Endodermal cell (in vitro differentiated cells): ENCODE measurements around the gene STX12. TPM values are rescaled to one million over a fixed set of nuclear protein-coding genes. Genes with fewer than 3 reads are reported as not detected.

Experiments
- DNase-seq: peaks from one replicate; pipeline ENCODE4 v3.0.0-alpha.2; 2017
- H3K27ac ChIP-seq: 2 replicates; pipeline ENCODE4 v1.5.1; 2013; ENCODE audit warnings: mild to moderate bottlenecking, low read depth, low read length, moderate library complexity
- H3K27me3 ChIP-seq: 2 replicates; pipeline ENCODE4 v1.6.1; 2013; ENCODE audit warnings: mild to moderate bottlenecking, low read length, moderate library complexity; ENCODE audit not compliant: insufficient read depth, control insufficient read depth, poor library complexity, severe bottlenecking
- H3K36me3 ChIP-seq: 2 replicates; pipeline ENCODE4 v1.7.0; 2013; ENCODE audit warnings: mild to moderate bottlenecking, low read length, moderate library complexity; ENCODE audit not compliant: control insufficient read depth, insufficient read depth
- H3K4me1 ChIP-seq: one replicate; pipeline ENCODE4 v1.7.0; 2013; ENCODE audit warnings: low read length; ENCODE audit not compliant: control insufficient read depth, insufficient read depth
- H3K4me3 ChIP-seq: 2 replicates; pipeline ENCODE4 v1.5.1; 2013; ENCODE audit warnings: mild to moderate bottlenecking, low read length, moderate library complexity
- H3K9ac ChIP-seq: 2 replicates; pipeline ENCODE4 v1.6.1; 2013; ENCODE audit warnings: mild to moderate bottlenecking, low read length, moderate library complexity; ENCODE audit not compliant: poor library complexity, severe bottlenecking; ENCODE audit errors: extremely low read depth
- H3K9me3 ChIP-seq: 2 replicates; pipeline ENCODE4 v1.6.1; 2013; ENCODE audit warnings: mild to moderate bottlenecking, low read length, moderate library complexity; ENCODE audit not compliant: control insufficient read depth
- H3K27ac Mint-ChIP-seq: 2 replicates; pipeline ENCODE4 v1.8.0; 2020; ENCODE audit warnings: mixed read lengths
- H3K27me3 Mint-ChIP-seq: 2 replicates; pipeline ENCODE4 v1.8.0; 2021; ENCODE audit warnings: mild to moderate bottlenecking, mixed read lengths; ENCODE audit not compliant: insufficient read depth
- H3K36me3 Mint-ChIP-seq: 2 replicates; pipeline ENCODE4 v1.8.0; 2020; ENCODE audit warnings: low read depth, mixed read lengths
- H3K4me1 Mint-ChIP-seq: 2 replicates; pipeline ENCODE4 v1.8.0; 2020; ENCODE audit warnings: mixed read lengths
- H3K4me3 Mint-ChIP-seq: 2 replicates; pipeline ENCODE4 v1.8.0; 2020; ENCODE audit warnings: mild to moderate bottlenecking, moderate library complexity, mixed read lengths
- H3K9me3 Mint-ChIP-seq: 2 replicates; pipeline ENCODE4 v1.8.0; 2020; ENCODE audit warnings: mild to moderate bottlenecking, mixed read lengths
- WGBS, 2 experiments: methylation state at CpG; one replicate each; pipeline versions ENCODE4 v1.1.5 to v1.1.7; 2013; ENCODE audit warnings: missing lambda C conversion rate in 2 of 2, mixed read lengths in 1 of 2; ENCODE audit not compliant: insufficient coverage in 1 of 2, insufficient read length in 1 of 2; 5-methylcytosine and 5-hydroxymethylcytosine counted together
- total RNA-seq, 2 donors: library from RNA; stranded (reverse); fragmentation: NEBNext Ultra II Directional in 1 of 2; extraction: Animal tissue kit (Norgen Biotek cat#: 25700) in 1 of 2; gene quantifications; 2 replicates in 1 of 2; 3 replicates in 1 of 2; pipeline ENCODE4 v1.2.1, GENCODE V29; 2021
- TF ChIP-seq, protein P1 (sequence below): fragments of 200-600 bp; sonication (generic); conservative IDR thresholded peaks from 2 replicates; pipeline ENCODE4 v1.5.0; 2021; ENCODE audit warnings: antibody characterized with exemption, mild to moderate bottlenecking

The STX12 gene
- total RNA-seq, 2 donors from 2014 or later: 19.5 to 23.3 TPM

DNA sequence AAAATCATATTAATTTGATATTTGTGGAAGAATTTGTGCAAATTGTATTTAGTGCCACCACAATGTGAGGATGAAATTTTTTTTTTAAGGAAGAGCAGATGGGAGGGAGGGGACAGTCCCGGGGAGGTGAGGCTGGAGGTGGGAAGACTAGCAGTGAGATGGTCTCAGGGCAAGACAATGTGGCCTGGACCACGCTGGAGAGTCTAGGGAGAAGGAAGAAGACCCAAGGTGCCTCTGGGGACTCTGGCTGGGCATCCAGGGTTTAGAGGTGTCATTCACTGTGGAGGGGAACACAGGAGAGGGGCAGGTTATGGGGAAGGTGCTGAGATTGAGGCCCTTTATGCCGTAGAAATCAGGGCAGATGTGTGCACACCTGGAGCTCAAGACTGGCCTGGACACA lies 89.0 kb downstream of the STX12 start:
- no peaks in the 10 kb centered on the region for H3K9me3 ChIP-seq
- DNase-seq: no peak
- H3K4me3 ChIP-seq: no peak overlapping the region
- 94 to 100% methylated on average over 2 to 3 of the region's 3 CpGs for WGBS, 2 experiments
- Mint-ChIP-seq H3K36me3 (no peaks in the 10 kb centered on the region), H3K4me3 (no peak overlapping the region), H3K9me3 (no peaks in the 10 kb centered on the region), H3K4me1 (peaks cover 9% of the 10 kb centered on the region), H3K27me3 (no peaks in the 10 kb centered on the region), H3K27ac (no peak overlapping the region)
- TF ChIP-seq, protein P1, sequence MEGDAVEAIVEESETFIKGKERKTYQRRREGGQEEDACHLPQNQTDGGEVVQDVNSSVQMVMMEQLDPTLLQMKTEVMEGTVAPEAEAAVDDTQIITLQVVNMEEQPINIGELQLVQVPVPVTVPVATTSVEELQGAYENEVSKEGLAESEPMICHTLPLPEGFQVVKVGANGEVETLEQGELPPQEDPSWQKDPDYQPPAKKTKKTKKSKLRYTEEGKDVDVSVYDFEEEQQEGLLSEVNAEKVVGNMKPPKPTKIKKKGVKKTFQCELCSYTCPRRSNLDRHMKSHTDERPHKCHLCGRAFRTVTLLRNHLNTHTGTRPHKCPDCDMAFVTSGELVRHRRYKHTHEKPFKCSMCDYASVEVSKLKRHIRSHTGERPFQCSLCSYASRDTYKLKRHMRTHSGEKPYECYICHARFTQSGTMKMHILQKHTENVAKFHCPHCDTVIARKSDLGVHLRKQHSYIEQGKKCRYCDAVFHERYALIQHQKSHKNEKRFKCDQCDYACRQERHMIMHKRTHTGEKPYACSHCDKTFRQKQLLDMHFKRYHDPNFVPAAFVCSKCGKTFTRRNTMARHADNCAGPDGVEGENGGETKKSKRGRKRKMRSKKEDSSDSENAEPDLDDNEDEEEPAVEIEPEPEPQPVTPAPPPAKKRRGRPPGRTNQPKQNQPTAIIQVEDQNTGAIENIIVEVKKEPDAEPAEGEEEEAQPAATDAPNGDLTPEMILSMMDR: no peak
- no peaks in the 10 kb centered on the region for H3K4me1 ChIP-seq
- no peaks in the 10 kb centered on the region for H3K27me3 ChIP-seq
- no peak overlapping the region for H3K9ac ChIP-seq
- no peak overlapping the region for H3K27ac ChIP-seq
- H3K36me3 ChIP-seq: no peaks in the 10 kb centered on the region

DNA sequence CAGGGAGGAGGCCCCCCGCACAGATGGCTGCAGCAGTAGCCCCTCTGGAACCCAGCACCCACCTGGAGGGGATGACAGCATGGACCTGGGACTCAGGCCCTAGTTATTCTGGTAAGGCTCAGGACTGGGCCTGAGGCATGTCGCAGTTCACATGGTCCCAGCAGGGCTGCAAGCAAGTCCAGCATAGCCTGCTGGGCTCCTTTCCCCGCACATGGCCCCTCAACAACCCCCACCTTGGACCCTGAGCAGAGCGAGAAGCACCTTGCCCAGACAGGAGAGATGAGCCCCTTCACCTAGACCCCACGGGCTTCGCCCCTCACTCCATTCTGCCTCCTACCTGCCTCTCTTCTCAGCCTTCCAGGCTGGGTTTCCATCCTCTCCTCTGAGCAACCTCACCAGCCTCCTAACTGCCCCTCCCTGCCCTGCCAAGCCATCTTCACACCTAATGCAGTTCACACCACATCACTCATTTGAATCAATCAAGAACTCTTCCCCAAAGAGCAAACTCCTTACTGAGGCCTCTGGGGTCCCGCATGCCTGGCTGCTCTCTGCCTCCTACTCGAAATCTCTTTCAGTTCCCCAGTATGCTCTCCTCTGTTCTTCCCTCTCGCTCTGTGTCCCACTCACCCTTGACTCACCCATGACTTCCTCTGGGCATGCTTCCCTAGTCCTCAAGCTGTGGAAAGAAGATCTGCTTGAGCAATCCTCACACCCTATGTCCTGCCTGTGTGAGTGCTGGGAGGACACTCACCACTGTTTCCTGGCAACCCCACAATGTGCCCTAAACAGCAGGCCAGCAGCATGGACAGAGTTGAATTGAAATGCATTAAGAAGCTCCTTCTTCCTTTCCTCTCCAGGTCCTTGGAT lies 89.9 kb downstream of the STX12 start:
- Mint-ChIP-seq H3K4me1 (peaks cover 9% of the 10 kb centered on the region), H3K27me3 (no peaks in the 10 kb centered on the region), H3K9me3 (no peaks in the 10 kb centered on the region), H3K27ac (no peak overlapping the region), H3K36me3 (no peaks in the 10 kb centered on the region), H3K4me3 (no peak overlapping the region)
- Histone ChIP-seq H3K27me3 (no peaks in the 10 kb centered on the region), H3K36me3 (no peaks in the 10 kb centered on the region), H3K9ac (no peak overlapping the region), H3K4me3 (no peak overlapping the region), H3K9me3 (no peaks in the 10 kb centered on the region), H3K27ac (no peak overlapping the region), H3K4me1 (no peaks in the 10 kb centered on the region)
- WGBS, 2 experiments: 90 to 97% methylated on average over 6 to 9 of the region's 9 CpGs
- no peak for DNase-seq
- TF ChIP-seq, protein P1: no peak

DNA sequence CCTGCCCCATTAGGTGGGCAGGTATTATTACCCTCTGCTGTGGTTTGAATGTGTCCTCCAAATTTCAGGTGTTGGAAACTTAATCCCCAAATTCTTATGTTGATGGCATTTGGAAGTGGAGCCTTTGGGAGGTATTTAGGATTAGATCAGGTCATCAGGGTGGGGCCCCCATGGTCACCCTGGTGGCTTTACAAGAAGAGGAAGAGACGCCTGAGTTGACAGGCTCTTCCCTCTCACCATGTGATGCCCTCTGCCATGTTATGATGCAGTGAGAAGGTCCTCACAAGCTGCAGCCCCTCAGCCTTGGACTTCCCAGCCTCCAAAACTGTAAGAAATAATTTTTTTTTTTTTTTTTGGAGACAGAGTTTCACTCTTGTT lies 90.5 kb downstream of the STX12 start:
- TF ChIP-seq, protein P1: no peak
- H3K4me3 Mint-ChIP-seq: no peak overlapping the region

More for the DNA sequence above, 90.5 kb downstream of the STX12 start:
- Mint-ChIP-seq H3K27ac (no peak overlapping the region), H3K9me3 (no peaks in the 10 kb centered on the region), H3K36me3 (no peaks in the 10 kb centered on the region), H3K4me1 (peaks cover 9% of the 10 kb centered on the region), H3K27me3 (no peaks in the 10 kb centered on the region)
- Histone ChIP-seq H3K27ac (no peak overlapping the region), H3K9ac (no peak overlapping the region), H3K4me3 (no peak overlapping the region), H3K36me3 (no peaks in the 10 kb centered on the region), H3K9me3 (no peaks in the 10 kb centered on the region), H3K4me1 (no peaks in the 10 kb centered on the region), H3K27me3 (no peaks in the 10 kb centered on the region)
- no peak for DNase-seq
- 91 to 100% methylated on average over 1 of the region's 1 CpG for WGBS, 2 experiments
